GM12801 (cell line): ENCODE measurements around the gene ATM.

Experiments used
- CTCF ChIP-seq: IDR thresholded peaks from one replicate; pipeline ENCODE4 v1.5.1; 2011; ENCODE audit warnings: control low read depth; ENCODE audit not compliant: insufficient read length; ENCODE audit errors: extremely low read depth

ATM gene

GRCh38 chr11:108221911-108222573 lies 825 bp upstream of the ATM start:
- TF ChIP-seq CTCF: no peak

DNA sequence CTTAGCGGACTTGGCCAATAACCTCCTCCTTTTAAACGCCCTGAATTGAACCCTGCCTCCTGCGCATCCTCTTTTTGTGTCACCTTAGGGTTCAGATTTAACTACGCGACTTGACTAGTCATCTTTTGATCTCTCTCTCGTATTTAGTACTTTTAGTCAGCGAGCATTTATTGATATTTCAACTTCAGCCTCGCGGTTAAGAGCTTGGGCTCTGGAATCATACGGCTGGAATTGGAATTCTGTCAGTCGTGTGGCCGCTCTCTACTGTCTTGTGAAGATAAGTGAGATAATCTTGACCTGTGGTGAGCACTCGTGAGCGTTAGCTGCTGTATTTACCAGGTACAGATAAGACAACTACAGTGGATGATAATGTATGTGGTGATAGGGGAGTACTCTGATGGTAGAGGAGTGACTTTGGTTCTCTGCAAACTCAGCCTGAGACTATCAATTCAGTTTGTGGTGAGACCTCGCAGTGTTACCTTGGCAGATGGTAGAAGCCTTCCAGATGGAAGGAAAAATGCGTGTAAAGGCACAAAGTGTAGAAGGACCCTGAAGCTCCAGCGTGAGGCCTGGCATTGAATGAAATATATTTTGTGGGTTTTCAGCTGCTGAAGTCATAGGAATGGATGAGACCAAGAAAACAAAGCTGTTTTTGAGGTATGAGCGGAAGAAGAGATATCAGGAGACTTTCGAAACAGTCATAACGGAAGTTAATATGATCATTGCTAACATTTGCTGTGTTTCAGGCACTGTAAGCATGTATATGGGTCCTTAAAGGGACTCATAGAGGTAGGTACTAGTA lies 682 bp downstream of the ATM start:
- TF ChIP-seq CTCF: no peak

GRCh38 chr11:108224366-108224765 lies 1.5 kb downstream of the ATM start:
- no peak for TF ChIP-seq CTCF

DNA sequence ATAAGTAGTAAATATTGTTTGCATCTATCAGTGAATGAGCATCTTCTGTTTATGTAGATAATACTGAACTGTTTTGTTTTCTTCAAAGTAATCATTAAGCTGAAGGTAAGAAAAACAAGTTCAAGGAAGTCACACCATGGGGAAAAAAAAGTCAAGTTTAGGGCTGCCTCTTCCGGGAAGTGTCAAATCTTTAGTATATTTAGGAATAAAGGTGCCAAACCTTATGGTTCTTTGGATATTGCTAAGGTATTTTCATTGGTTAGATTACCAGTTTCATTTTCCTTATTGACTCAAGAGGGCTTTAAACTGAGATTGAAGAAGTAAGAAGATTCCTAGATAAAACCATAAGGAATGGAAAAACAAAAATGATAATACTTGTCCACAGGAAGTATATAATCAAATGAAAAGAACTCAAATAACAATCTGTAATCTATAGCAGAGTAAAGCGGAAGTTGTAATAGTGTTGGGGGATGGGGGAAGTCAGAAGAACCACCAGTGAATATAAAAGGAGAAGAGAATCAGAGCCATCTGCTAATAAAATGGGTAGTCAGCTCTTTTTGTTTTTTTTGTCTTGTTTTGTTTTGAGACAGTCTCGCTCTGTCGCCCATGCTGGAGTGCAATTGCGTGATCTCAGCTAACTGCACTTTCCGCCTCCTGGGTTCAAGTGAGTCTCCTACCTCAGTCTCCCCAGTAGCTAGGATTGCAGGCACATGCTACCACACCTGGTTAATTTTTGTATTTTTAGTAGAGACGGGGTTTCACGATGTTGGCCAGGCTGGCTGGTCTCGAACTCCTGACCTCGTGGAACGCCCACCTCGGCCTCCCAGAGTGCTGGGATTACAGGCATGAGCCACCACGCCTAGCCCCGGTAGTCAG lies 2.3 kb downstream of the ATM start:
- TF ChIP-seq CTCF: no peak

- no peak for TF ChIP-seq CTCF
Measured at GRCh38 chr11:108226036-108226435, 3.2 kb downstream of the ATM start.

DNA sequence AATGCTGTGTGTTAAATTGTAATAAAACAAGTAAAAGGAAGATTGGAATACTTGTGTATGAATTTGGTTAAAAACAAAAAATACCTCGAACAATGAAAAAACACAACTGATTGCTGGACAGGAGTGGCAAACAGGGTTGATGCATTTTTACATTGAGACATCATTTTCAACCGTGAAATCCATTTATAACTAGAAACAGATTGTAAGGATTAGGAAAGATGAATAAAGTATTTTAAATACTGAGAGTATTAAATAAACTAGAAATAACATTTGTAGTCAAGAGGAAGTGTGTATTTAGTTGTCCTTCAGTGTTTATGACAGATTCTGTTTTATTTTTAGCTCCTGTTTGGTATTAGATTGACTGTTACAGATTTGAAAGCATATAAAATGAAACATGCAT lies 5.4 kb downstream of the ATM start:
- no peak for TF ChIP-seq CTCF
